ENCODE results near the gene DKKL1.

Gene DKKL1

GRCh38 chr19:49423985-49424303, 60.3 kb downstream of the DKKL1 start:
- no peak overlapping the region for H3K4me3 ChIP-seq (ENCODE audit: low read length in 2 of 2)
- no peaks in the 10 kb centered on the region for H3K9me3 ChIP-seq (ENCODE audit: control insufficient read depth in 2 of 2, low read length in 2 of 2)
- peaks cover 82 to 83% of the 10 kb centered on the region in 2 donors for H3K27me3 ChIP-seq (ENCODE audit: control insufficient read depth in 1 of 2, insufficient read depth in 2 of 2, low read length in 2 of 2)
- no peak overlapping the region for H3K27ac ChIP-seq (ENCODE audit: low read length)
- H3K36me3 ChIP-seq (ENCODE audit: control insufficient read depth in 2 of 2, insufficient read depth in 2 of 2, low read length in 2 of 2) = no peaks in the 10 kb centered on the region
- H3K4me1 ChIP-seq (ENCODE audit: control insufficient read depth, insufficient read depth, low read length) = peaks cover 26% of the 10 kb centered on the region
- H3K9ac ChIP-seq (ENCODE audit: low read length in 2 of 2) = no peak overlapping the region

Data from stomach smooth muscle (tissue), 2 donors.